ENCODE data around the gene COX7A1.

DNA sequence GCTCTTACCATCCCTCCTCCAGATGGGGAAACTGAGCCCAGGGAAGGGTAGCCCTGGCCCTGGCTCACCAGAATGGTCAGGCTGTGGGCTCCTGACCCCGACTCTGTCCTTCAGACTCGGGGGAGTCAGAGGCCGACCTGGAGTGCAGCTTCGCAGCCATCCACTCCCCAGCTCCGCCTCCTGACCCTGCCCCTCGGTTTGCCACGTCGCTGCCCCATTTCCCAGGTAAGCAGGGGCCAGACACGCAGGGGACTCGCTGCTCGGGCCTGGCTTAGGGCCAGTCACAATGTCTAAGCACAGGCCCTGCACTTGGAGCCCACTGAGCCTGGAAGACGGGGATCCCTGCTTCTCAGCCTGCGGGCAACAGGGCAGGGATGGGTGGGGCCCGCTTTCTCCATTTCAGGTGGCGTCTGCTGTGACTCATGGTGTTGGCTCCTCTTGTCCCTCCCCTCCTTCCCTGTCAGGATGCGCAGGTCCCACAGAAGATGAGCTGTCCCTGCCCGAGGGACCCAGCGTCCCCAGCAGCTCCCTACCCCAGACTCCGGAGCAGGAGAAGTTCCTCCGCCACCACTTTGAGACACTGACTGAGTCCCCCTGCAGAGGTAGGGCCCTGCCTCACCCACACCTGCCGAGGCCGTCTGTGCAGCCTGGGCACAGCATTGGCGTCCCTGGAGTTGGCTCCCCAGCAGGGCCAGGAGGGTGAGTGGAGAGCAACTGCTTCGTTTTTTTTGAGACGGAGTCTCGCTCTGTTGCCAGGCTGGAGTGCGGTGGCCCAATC lies 50.5 kb downstream of the COX7A1 start:
- no peak for TF ChIP-seq CTCF (IDR thresholded peaks at IDR 0.05; ENCODE audit: low read depth, low read length)
- no peak for TF ChIP-seq EZH2phosphoT487 (IDR thresholded peaks at IDR 0.05; ENCODE audit: low read depth)

Data from OCI-LY3 (cell line).